ENCODE data around the gene PAPPA2. TPM values are rescaled to one million over a fixed set of nuclear protein-coding genes. Genes with fewer than 3 reads are reported as not detected.

PAPPA2 gene
- total and polyA plus RNA-seq, 9 donors: 0.01 to 0.69 (median 0.32) TPM; not detected in 4

DNA sequence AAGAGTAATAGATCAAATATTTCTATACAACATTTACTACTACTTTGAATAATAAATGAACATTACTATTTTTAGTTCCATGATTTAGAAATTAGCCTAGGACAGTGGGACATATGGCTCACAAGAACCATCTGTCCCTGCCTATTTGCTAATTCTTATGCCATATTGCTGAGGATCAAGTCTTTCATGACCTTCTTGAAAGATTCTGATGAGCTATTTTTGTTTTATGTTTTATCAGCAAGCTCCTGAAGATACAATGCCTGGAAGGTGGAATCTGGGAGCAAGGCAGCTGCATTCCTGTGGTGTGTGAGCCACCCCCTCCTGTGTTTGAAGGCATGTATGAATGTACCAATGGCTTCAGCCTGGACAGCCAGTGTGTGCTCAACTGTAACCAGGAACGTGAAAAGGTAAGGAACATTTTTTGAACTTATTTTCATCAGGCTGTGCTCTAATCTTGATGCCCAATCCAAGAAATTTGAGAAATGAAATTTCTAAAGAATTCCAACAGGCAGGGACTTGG, 326.7 kb downstream of the PAPPA2 start:
- no peaks in the 10 kb centered on the region for H3K27me3 ChIP-seq
- H3K9me3 ChIP-seq: no peaks in the 10 kb centered on the region
- H3K4me1 ChIP-seq (ENCODE audit: insufficient read depth): no peaks in the 10 kb centered on the region
- no peak overlapping the region for H3K27ac ChIP-seq
- no peak for DNase-seq
- WGBS, 3 donors: 20 to 31% (median 31%) methylated on average over 1 of the region's 1 CpG
- H3K36me3 ChIP-seq: no peaks in the 10 kb centered on the region
- H3K4me3 ChIP-seq: no peak overlapping the region
- TF ChIP-seq EP300 (IDR thresholded peaks at IDR 0.05) (no peak), POLR2A (IDR thresholded peaks at IDR 0.05) (no peak)
- TF ChIP-seq, protein P1, sequence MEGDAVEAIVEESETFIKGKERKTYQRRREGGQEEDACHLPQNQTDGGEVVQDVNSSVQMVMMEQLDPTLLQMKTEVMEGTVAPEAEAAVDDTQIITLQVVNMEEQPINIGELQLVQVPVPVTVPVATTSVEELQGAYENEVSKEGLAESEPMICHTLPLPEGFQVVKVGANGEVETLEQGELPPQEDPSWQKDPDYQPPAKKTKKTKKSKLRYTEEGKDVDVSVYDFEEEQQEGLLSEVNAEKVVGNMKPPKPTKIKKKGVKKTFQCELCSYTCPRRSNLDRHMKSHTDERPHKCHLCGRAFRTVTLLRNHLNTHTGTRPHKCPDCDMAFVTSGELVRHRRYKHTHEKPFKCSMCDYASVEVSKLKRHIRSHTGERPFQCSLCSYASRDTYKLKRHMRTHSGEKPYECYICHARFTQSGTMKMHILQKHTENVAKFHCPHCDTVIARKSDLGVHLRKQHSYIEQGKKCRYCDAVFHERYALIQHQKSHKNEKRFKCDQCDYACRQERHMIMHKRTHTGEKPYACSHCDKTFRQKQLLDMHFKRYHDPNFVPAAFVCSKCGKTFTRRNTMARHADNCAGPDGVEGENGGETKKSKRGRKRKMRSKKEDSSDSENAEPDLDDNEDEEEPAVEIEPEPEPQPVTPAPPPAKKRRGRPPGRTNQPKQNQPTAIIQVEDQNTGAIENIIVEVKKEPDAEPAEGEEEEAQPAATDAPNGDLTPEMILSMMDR (IDR thresholded peaks at IDR 0.05): no peak
- intact Hi-C loops (cut with DNase I): no loop called here

DNA sequence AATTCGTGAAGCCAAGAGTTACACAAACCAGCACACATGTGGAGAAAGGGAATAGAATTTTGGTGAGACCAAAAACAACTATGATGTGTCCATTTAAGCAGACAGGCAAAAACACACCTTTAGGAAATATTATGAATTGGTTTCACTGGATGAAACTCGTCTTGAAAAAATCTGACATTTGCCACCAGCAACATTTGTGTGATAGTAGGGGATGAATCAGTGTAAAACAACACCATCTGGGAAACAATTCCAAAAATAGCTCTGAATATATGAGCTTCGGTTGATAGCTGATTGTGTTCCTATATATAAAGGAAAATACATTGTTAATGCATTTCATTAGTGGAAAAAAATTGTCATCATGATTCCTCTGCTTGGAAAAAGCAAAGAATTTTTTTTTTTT, 327.8 kb downstream of the PAPPA2 start:
- DNase-seq: no peak
- Histone ChIP-seq H3K27ac (no peak overlapping the region), H3K4me3 (no peak overlapping the region), H3K9me3 (no peaks in the 10 kb centered on the region), H3K27me3 (no peaks in the 10 kb centered on the region), H3K4me1 (ENCODE audit: insufficient read depth) (no peaks in the 10 kb centered on the region), H3K36me3 (no peaks in the 10 kb centered on the region)
- WGBS, 3 donors: 17 to 32% (median 20%) methylated on average over 3 of the region's 3 CpGs
- intact Hi-C loops (cut with DNase I): no loop called here
- TF ChIP-seq, protein P1 (IDR thresholded peaks at IDR 0.05): no peak

- no peak for TF ChIP-seq POLR2A (IDR thresholded peaks at IDR 0.05)
- DNase-seq: no peak
- H3K27ac ChIP-seq: no peak overlapping the region
- no peak overlapping the region for H3K4me3 ChIP-seq
- H3K4me1 ChIP-seq (ENCODE audit: insufficient read depth): no peaks in the 10 kb centered on the region
- H3K36me3 ChIP-seq: no peaks in the 10 kb centered on the region
- 68 to 80% (median 75%) methylated on average over 3 of the region's 3 CpGs for WGBS, 3 donors
- no peaks in the 10 kb centered on the region for H3K9me3 ChIP-seq
- intact Hi-C loops (cut with DNase I): no loop called here
- H3K27me3 ChIP-seq: no peaks in the 10 kb centered on the region
Measured at GRCh38 chr1:176791906-176792305, 328.9 kb downstream of the PAPPA2 start.

GRCh38 chr1:176794897-176795508, 332.0 kb downstream of the PAPPA2 start:
- DNase-seq: no peak
- Histone ChIP-seq H3K27me3 (no peaks in the 10 kb centered on the region), H3K4me1 (ENCODE audit: insufficient read depth) (no peaks in the 10 kb centered on the region), H3K27ac (no peak overlapping the region), H3K4me3 (no peak overlapping the region), H3K36me3 (no peaks in the 10 kb centered on the region), H3K9me3 (no peaks in the 10 kb centered on the region)
- intact Hi-C loops (cut with DNase I): no loop called here
- 88 to 98% (median 95%) methylated on average over 5 of the region's 5 CpGs for WGBS, 3 donors
- TF ChIP-seq POLR2A (IDR thresholded peaks at IDR 0.05): no peak
- no peak for TF ChIP-seq EP300 (IDR thresholded peaks at IDR 0.05)
- TF ChIP-seq, protein P1 (IDR thresholded peaks at IDR 0.05): no peak

DNA sequence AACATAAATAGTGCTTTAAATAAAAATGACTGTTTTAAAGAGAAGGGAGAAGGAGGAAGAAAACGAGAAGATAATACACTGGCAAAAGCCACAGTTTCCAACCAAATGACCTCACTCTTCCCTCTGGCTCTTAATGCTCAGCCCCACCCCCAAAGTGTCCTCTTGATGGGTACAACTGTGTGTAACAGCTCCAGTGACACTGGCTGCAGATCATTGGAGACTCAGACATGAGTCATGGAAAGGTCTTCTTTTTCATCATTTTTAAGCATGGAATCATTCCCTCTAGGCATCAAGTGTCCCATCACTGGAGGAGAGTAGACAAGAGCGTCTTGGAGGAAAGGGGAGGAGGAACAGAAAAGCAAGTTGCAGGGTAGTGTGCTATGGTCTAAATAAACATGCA, 333.0 kb downstream of the PAPPA2 start:
- no peaks in the 10 kb centered on the region for H3K27me3 ChIP-seq
- no peak for DNase-seq
- no peak overlapping the region for H3K4me3 ChIP-seq
- WGBS, 3 donors: 42 to 44% (median 43%) methylated on average over 2 of the region's 2 CpGs
- H3K27ac ChIP-seq: no peak overlapping the region
- H3K9me3 ChIP-seq: no peaks in the 10 kb centered on the region
- TF ChIP-seq, protein P1 (IDR thresholded peaks at IDR 0.05): no peak
- TF ChIP-seq EP300 (IDR thresholded peaks at IDR 0.05) (no peak), POLR2A (IDR thresholded peaks at IDR 0.05) (no peak)
- intact Hi-C loops (cut with DNase I): no loop called here
- H3K4me1 ChIP-seq (ENCODE audit: insufficient read depth): no peaks in the 10 kb centered on the region
- H3K36me3 ChIP-seq: no peaks in the 10 kb centered on the region
